Thyroid gland (tissue), 4 donors: ENCODE measurements around the gene ABCA6. TPM values are rescaled to one million over a fixed set of nuclear protein-coding genes. Genes with fewer than 3 reads are reported as not detected.
"Not testable (repeated sequence)": the region's sequence is repeated elsewhere in the genome, so short reads cannot be mapped to it uniquely, and the experiment has no call there.

Experiments
- DNase-seq, 2 donors: peaks; one replicate each; pipeline ENCODE4 v3.0.0-alpha.2; 2019
- H3K27ac ChIP-seq, 3 donors: fragments of 200-600 bp; sonication (generic); 1 replicate in 2 of 3; 2 replicates in 1 of 3; pipeline ENCODE4 v1.5.1; 2016 to 2019; ENCODE audit warnings: mild to moderate bottlenecking in 1 of 3, moderate library complexity in 1 of 3
- H3K27me3 ChIP-seq: fragments of 200-600 bp; sonication (generic); one replicate; pipeline ENCODE4 v1.5.1; 2019
- H3K36me3 ChIP-seq, 2 donors: fragments of 200-600 bp; sonication (generic); one replicate each; pipeline ENCODE4 v1.5.1; 2016 to 2019
- H3K4me1 ChIP-seq, 2 donors: fragments of 200-600 bp; sonication (generic); one replicate each; pipeline ENCODE4 v1.5.1; 2017 to 2019
- H3K4me3 ChIP-seq, 3 donors: fragments of 200-600 bp; sonication (generic); replicated peaks in 1 of 3; 1 replicate in 2 of 3; 2 replicates in 1 of 3; pipeline ENCODE4 v1.5.1; 2016; ENCODE audit warnings: mild to moderate bottlenecking in 1 of 3
- H3K9me3 ChIP-seq: fragments of 200-600 bp; sonication (generic); one replicate; pipeline ENCODE4 v1.5.1; 2017
- POLR2A ChIP-seq, 2 donors: fragments of 450-650 bp; IDR thresholded peaks; one replicate each; pipeline ENCODE4 v1.6.1; 2017; ENCODE audit warnings: antibody characterized with exemption in 2 of 2, mild to moderate bottlenecking in 2 of 2, moderate library complexity in 1 of 2
- WGBS, 2 donors: methylation state at CpG; one replicate each; pipeline ENCODE4 v1.1.5; 2017; 5-methylcytosine and 5-hydroxymethylcytosine counted together
- intact Hi-C: fragments of 100-400 bp; cut with DNase I; formaldehyde crosslinking; loops from one replicate; pipeline ENCODE4 v1.15.1; 2023
- total RNA-seq, 4 donors: library from RNA; depleted of rRNA; stranded (reverse); fragments of >200 nt; gene quantifications; one replicate each; pipeline ENCODE4 v1.2.3, GENCODE V29; 2016
- TF ChIP-seq, protein P1 (sequence below), 6 experiments: fragments of 200-600 bp in 3 of 6; fragments of 450-650 bp in 3 of 6; sonication (generic) in 3 of 6; IDR thresholded peaks; one replicate each; pipeline ENCODE4 v1.5.1; 2016 to 2019; ENCODE audit warnings: antibody characterized with exemption in 6 of 6, mild to moderate bottlenecking in 2 of 6, inconsistent platforms in 1 of 6, moderate library complexity in 1 of 6

Gene ABCA6
- total RNA-seq, 4 donors from 2014 or later: 24.3 to 101 (median 64.2) TPM

DNA sequence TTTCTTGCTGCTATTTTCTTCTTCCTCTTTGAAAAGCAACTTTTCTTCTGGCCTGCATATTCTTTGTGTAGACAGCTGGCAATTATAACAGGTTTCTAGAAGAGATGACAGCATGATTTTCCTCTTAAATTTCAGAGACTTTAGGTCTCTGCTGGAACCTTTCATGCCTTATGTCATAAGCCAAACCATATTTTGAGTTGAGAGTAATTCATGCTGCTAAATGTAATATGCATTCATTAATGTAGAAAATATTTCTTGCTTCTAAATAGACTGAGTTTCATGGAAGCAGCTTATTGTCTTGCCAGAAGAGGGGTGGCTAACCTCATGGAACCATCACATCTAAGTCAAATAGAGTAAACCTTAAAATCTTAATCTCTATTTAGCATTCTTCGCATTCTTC lies 55.1 kb downstream of the ABCA6 start:
- intact Hi-C loops: no loop called here
- DNase-seq: no peak

DNA sequence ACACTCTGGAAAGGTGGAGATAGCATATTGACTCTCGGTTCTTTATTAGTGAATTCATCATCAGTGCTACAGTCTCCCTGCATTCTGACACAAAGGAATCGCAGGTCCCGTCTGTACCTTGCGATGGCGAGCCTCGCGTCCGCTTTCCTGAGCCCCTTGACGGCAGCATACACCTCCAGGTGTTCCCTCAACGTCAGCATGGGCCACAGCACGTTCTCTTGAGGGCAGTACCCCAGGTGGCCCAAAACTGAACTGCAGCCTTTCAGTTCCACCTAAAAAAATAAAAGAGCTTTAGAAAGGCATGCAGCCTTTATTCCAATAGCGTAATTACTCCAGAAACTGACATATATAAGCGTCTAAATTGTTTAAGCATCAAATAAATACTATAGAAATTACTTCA lies 56.8 kb downstream of the ABCA6 start:
- Histone ChIP-seq H3K27me3 (no peaks in the 10 kb centered on the region), H3K4me3 (no peak overlapping the region), H3K4me1 (no peaks in the 10 kb centered on the region), H3K36me3 (peaks cover 13 to 19% of the 10 kb centered on the region in 2 donors), H3K27ac (no peak overlapping the region), H3K9me3 (no peaks in the 10 kb centered on the region)
- TF ChIP-seq, protein P1, sequence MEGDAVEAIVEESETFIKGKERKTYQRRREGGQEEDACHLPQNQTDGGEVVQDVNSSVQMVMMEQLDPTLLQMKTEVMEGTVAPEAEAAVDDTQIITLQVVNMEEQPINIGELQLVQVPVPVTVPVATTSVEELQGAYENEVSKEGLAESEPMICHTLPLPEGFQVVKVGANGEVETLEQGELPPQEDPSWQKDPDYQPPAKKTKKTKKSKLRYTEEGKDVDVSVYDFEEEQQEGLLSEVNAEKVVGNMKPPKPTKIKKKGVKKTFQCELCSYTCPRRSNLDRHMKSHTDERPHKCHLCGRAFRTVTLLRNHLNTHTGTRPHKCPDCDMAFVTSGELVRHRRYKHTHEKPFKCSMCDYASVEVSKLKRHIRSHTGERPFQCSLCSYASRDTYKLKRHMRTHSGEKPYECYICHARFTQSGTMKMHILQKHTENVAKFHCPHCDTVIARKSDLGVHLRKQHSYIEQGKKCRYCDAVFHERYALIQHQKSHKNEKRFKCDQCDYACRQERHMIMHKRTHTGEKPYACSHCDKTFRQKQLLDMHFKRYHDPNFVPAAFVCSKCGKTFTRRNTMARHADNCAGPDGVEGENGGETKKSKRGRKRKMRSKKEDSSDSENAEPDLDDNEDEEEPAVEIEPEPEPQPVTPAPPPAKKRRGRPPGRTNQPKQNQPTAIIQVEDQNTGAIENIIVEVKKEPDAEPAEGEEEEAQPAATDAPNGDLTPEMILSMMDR (IDR thresholded peaks at IDR 0.05): peak in 3 of 6 experiments; percentile 19 to 48 (median 34)
- no peak for TF ChIP-seq POLR2A (IDR thresholded peaks at IDR 0.05)
- WGBS, 2 donors: 51 to 60% methylated on average over 13 of the region's 13 CpGs
- intact Hi-C loops: no loop called here
- DNase-seq: peak; percentile 13 to 16

More for the DNA sequence above, 55.1 kb downstream of the ABCA6 start:
- H3K36me3 ChIP-seq: peaks cover 8 to 19% of the 10 kb centered on the region in 2 donors
- H3K4me3 ChIP-seq: no peak overlapping the region
- H3K27me3 ChIP-seq: no peaks in the 10 kb centered on the region
- H3K4me1 ChIP-seq: no peaks in the 10 kb centered on the region
- no peaks in the 10 kb centered on the region for H3K9me3 ChIP-seq
- 89 to 96% methylated on average over 1 of the region's 1 CpG for WGBS, 2 donors
- TF ChIP-seq, protein P1 (IDR thresholded peaks at IDR 0.05): no peak
- TF ChIP-seq POLR2A (IDR thresholded peaks at IDR 0.05): no peak
- no peak overlapping the region for H3K27ac ChIP-seq

DNA sequence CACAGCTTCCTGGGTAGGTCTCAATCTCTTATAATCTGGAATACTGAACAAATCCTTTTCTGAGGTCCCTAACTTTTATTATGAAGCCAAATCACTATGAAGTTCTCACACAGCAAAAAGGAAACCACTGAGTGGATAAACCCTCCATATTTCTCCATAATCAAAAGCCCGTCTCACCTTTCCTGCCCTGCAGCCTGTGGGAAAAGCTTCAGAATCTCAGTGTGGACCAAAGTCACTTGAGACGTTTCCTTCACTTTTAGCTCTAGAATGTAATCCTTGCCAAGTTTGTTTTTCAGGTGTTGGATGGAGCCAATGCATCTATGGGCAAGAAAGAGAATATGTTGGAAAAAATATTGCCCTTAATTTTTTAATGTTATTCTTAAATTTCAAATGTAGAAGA lies 59.0 kb downstream of the ABCA6 start:
- H3K27me3 ChIP-seq: no peaks in the 10 kb centered on the region
- TF ChIP-seq, protein P1 (IDR thresholded peaks at IDR 0.05): no peak
- no peak for TF ChIP-seq POLR2A (IDR thresholded peaks at IDR 0.05)
- H3K27ac ChIP-seq: no peak overlapping the region
- no peaks in the 10 kb centered on the region for H3K9me3 ChIP-seq
- intact Hi-C loops: no loop called here
- 97% methylated on average over 2 of the region's 2 CpGs for WGBS, 2 donors
- no peaks in the 10 kb centered on the region for H3K4me1 ChIP-seq
- H3K36me3 ChIP-seq: peaks cover 19 to 23% of the 10 kb centered on the region in 2 donors
- H3K4me3 ChIP-seq: no peak overlapping the region
- DNase-seq: no peak

DNA sequence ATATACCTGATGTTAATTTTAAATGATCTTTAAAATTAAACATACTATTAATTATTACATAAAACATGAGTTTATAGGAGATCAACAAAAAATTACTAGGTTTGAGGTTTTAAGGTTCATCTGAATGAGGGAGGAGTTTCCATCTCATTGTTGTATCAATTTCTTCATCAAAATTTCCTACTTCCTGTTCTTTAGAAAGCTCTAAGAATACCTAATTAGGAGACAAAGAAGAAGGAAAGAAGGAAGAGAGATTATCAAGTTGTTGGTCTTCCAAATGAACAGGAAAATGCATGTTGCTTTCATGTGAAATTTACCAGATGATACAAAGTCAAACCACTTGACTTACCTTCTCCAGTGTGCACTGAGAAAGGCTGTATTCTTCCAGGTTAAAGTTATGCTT lies 62.8 kb downstream of the ABCA6 start:
- Histone ChIP-seq H3K9me3 (no peaks in the 10 kb centered on the region), H3K4me3 (no peak overlapping the region), H3K4me1 (no peaks in the 10 kb centered on the region), H3K36me3 (peaks cover 12 to 19% of the 10 kb centered on the region in 2 donors), H3K27ac (no peak overlapping the region), H3K27me3 (no peaks in the 10 kb centered on the region)
- no peak for DNase-seq
- no peak for TF ChIP-seq POLR2A (IDR thresholded peaks at IDR 0.05)
- TF ChIP-seq, protein P1 (IDR thresholded peaks at IDR 0.05): no peak
- intact Hi-C loops: no loop called here

DNA sequence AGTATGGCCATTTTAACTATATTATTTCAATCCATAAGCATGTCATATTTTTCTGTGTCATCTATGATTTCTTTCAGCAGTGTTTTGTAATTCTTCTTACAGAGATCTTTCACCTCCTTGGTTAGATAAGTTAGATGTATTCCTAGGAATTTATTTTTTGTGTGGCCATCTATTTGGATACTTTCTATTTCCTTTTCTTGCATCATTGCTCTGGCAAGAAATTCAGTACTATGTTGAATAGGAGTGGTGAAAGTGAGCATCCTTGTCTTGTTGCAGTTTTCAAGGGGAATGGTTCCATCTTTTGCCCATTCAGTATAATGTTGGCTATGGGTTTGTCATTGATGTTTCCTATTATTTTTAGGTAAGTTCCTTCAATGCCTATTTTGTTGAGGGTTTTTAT lies 65.9 kb downstream of the ABCA6 start:
- TF ChIP-seq, protein P1 (IDR thresholded peaks at IDR 0.05): no peak
- TF ChIP-seq POLR2A (IDR thresholded peaks at IDR 0.05): no peak
- Histone ChIP-seq H3K4me3 (no peak overlapping the region), H3K9me3 (no peaks in the 10 kb centered on the region), H3K36me3 (peaks cover 4 to 7% of the 10 kb centered on the region in 2 donors), H3K27ac (no peak overlapping the region), H3K4me1 (peaks cover 0 to 4% of the 10 kb centered on the region in 2 donors), H3K27me3 (no peaks in the 10 kb centered on the region)
- intact Hi-C loops: no loop called here
- DNase-seq: no peak

DNA sequence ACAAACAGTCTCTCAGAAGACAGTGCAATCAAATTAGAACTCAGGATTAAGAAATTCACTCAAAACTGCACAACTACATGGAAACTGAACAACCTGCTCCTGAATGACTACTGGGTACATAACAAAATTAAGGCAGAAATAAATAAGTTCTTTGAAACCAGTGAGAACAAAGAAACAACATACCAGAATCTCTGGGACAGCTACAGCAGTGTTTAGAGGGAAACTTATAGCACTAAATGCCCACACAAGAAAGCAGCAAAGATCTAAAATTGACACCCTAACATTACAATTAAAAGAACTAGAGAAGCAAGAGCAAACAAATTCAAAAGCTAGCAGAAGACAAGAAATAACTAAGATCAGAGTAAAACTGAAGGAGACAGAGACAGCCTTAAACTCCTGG lies 68.3 kb downstream of the ABCA6 start:
- intact Hi-C loops: not testable (repeated sequence)

DNA sequence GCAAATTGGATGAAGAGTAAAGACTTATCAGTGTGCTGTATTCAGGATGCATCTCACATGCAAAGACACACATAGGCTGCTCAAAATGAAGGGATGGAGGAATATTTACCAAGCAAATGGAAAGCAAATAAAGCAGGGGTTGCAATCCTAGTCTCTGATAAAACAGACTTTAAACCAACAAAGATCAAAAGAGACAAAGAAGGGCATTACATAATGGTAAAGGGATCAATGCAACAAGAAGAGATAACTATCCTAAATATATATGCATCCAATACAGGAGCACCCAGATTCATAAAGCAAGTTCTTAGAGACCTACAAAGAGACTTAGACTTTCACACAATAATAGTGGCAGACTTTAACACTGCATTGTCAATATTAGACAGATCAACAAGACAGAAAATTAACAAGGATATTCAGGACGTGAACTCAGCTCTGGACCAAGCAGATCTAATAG lies 68.9 kb downstream of the ABCA6 start:
- DNase-seq, intact Hi-C loops, H3K27ac ChIP-seq, H3K9me3 ChIP-seq, H3K4me3 ChIP-seq, H3K27me3 ChIP-seq, H3K36me3 ChIP-seq, H3K4me1 ChIP-seq: not testable (repeated sequence)
- WGBS, 2 donors: 78% methylated on average over 1 of the region's 1 CpG

More for the DNA sequence above, 68.3 kb downstream of the ABCA6 start:
- H3K36me3 ChIP-seq, H3K27me3 ChIP-seq, H3K4me3 ChIP-seq, H3K9me3 ChIP-seq, H3K4me1 ChIP-seq, H3K27ac ChIP-seq, DNase-seq: not testable (repeated sequence)

DNA sequence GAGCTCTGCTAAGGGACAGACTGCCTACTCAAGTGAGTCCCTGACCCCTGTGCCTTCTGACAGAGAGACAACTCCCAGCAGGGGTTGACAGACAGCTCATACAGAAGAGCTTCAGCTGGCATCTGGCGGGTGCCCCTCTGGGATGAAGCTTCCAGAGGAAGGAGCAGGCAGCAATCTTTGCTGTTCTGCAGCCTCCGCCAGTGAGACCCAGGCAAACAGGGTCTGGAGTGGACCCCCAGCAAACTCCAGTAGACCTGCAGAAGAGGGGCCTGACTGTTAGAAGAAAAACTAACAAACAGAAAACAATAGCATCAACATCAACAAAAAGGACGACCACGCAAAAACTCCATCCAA lies 70.5 kb downstream of the ABCA6 start:
- H3K27me3 ChIP-seq, intact Hi-C loops, H3K27ac ChIP-seq, DNase-seq, H3K36me3 ChIP-seq, H3K4me1 ChIP-seq, H3K4me3 ChIP-seq, H3K9me3 ChIP-seq: not testable (repeated sequence)
- WGBS, 2 donors: 88 to 97% methylated on average over 4 of the region's 4 CpGs
